A673 (cell line): ENCODE data around the gene PLCD1.
"Not testable (repeated sequence)": the region's sequence is repeated elsewhere in the genome, so short reads cannot be mapped to it uniquely, and the experiment has no call there.

Source experiments
- CTCF ChIP-seq: fragments of 300-800, 200-600 bp; sonication (generic); conservative IDR thresholded peaks from 2 replicates; pipeline ENCODE4 v1.5.1; 2017; ENCODE audit warnings: low read depth, mild to moderate bottlenecking, antibody characterized with exemption, low read length, moderate library complexity, mixed read lengths
- EZH2 ChIP-seq: fragments of 200-600 bp; sonication (generic); IDR thresholded peaks from 2 replicates; pipeline ENCODE4 v1.6.1; 2017; ENCODE audit warnings: borderline replicate concordance, low read depth, mild to moderate bottlenecking, mixed read lengths, antibody characterized with exemption, low read length; ENCODE audit not compliant: poor library complexity, severe bottlenecking

GRCh38 chr3:38034335-38034734, 4.9 kb upstream of the PLCD1 start:
- not testable (repeated sequence) for TF ChIP-seq CTCF, EZH2
